ENCODE data around the gene BCAP29. TPM values are rescaled to one million over a fixed set of nuclear protein-coding genes. Genes with fewer than 3 reads are reported as not detected.

The BCAP29 gene
- polyA plus RNA-seq, 4 donors = 16.8 to 39.6 (median 27.1) TPM

DNA sequence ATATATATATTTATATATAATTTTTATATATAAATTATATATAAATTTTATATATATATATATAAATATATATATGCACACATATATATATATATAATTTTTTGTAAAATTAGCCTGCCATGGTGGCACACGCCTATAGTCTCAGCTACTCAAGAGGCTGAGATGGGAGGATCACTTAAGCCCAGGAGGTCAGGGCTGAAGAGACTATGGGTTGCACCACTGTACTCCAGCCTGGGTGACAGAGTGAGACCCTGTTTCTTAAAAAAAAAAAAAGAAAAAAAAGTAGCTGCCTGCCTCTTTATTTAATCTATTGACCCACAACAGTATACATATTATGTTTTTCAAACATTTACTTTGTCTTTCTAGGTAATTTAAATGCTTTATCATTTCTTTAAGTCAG, 19.2 kb downstream of the BCAP29 start:
- Histone ChIP-seq H3K27me3 (ENCODE audit: control insufficient read depth in 3 of 3, insufficient read depth in 3 of 3, low read length in 3 of 3) (no peaks in the 10 kb centered on the region), H3K4me3 (ENCODE audit: low read depth in 1 of 3, low read length in 3 of 3) (no peak overlapping the region), H3K4me1 (ENCODE audit: control insufficient read depth in 3 of 3, insufficient read depth in 2 of 3, low read depth in 1 of 3, low read length in 2 of 3) (peaks cover 0 to 3% (median 0%) of the 10 kb centered on the region in 3 donors), H3K36me3 (ENCODE audit: control insufficient read depth in 3 of 3, insufficient read depth in 2 of 3, low read depth in 1 of 3, low read length in 3 of 3) (peaks cover 3 to 10% (median 3%) of the 10 kb centered on the region in 3 donors), H3K9me3 (ENCODE audit: control insufficient read depth in 2 of 2, insufficient read depth in 1 of 2, low read depth in 1 of 2, low read length in 1 of 2) (no peaks in the 10 kb centered on the region), H3K27ac (ENCODE audit: low read depth in 1 of 3, low read length in 2 of 3) (no peak overlapping the region)
- FAIRE-seq = no peak
- no peak for DNase-seq
- WGBS, 3 donors = 96 to 100% (median 100%) methylated on average over 1 of the region's 1 CpG

- WGBS, 3 donors = 80 to 98% (median 97%) methylated on average over 2 of the region's 2 CpGs
These were observed 20.8 kb downstream of the BCAP29 start for GRCh38 chr7:107600816-107601215.

DNA sequence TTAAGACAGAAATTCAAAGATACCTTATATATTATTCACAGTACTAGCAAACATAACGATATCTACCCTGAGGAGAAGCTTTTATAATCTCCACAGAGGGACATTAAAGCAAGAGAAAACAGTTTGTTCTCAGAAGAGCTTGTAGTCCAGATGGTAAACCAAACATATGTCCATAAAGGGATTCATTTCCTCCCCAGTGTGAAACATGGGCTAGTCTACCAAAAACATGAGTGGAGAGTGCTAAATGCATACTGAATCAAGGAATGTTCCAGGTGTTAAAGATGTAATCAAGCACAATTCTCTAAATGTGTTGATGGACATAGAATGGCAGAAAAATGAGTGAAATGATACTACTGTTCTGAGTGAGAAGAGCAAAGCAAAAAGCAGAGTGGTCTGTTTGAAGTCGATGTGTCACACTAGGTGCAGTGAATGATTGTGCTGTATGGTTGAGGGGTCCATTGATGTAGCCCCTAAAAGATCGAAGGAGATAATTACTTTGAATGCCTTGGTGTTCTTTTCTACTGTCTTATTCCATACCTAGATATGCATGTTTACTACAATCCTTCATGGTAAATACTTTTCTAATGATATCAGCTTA, 25.3 kb downstream of the BCAP29 start:
- Histone ChIP-seq H3K4me3 (ENCODE audit: low read depth in 1 of 3, low read length in 3 of 3) (no peak overlapping the region), H3K27me3 (ENCODE audit: control insufficient read depth in 3 of 3, insufficient read depth in 3 of 3, low read length in 3 of 3) (no peaks in the 10 kb centered on the region), H3K4me1 (ENCODE audit: control insufficient read depth in 3 of 3, insufficient read depth in 2 of 3, low read depth in 1 of 3, low read length in 2 of 3) (no peaks in the 10 kb centered on the region), H3K36me3 (ENCODE audit: control insufficient read depth in 3 of 3, insufficient read depth in 2 of 3, low read depth in 1 of 3, low read length in 3 of 3) (peaks cover 3 to 4% (median 3%) of the 10 kb centered on the region in 3 donors), H3K27ac (ENCODE audit: low read depth in 1 of 3, low read length in 2 of 3) (no peak overlapping the region), H3K9me3 (ENCODE audit: control insufficient read depth in 2 of 2, insufficient read depth in 1 of 2, low read depth in 1 of 2, low read length in 1 of 2) (no peaks in the 10 kb centered on the region)
- DNase-seq = no peak
- WGBS, 3 donors = 90 to 92% (median 91%) methylated on average over 3 of the region's 3 CpGs
- FAIRE-seq = no peak

More at GRCh38 chr7:107600816-107601215, 20.8 kb downstream of the BCAP29 start:
- peaks cover 3 to 7% (median 3%) of the 10 kb centered on the region in 3 donors for H3K36me3 ChIP-seq (ENCODE audit: control insufficient read depth in 3 of 3, insufficient read depth in 2 of 3, low read depth in 1 of 3, low read length in 3 of 3)
- DNase-seq (no peak), FAIRE-seq (no peak)
- H3K27ac ChIP-seq (ENCODE audit: low read depth in 1 of 3, low read length in 2 of 3) = no peak overlapping the region
- H3K27me3 ChIP-seq (ENCODE audit: control insufficient read depth in 3 of 3, insufficient read depth in 3 of 3, low read length in 3 of 3) = no peaks in the 10 kb centered on the region
- H3K4me1 ChIP-seq (ENCODE audit: control insufficient read depth in 3 of 3, insufficient read depth in 2 of 3, low read depth in 1 of 3, low read length in 2 of 3) = peaks cover 0 to 3% (median 0%) of the 10 kb centered on the region in 3 donors
- H3K4me3 ChIP-seq (ENCODE audit: low read depth in 1 of 3, low read length in 3 of 3) = no peak overlapping the region
- H3K9me3 ChIP-seq (ENCODE audit: control insufficient read depth in 2 of 2, insufficient read depth in 1 of 2, low read depth in 1 of 2, low read length in 1 of 2) = no peaks in the 10 kb centered on the region

DNA sequence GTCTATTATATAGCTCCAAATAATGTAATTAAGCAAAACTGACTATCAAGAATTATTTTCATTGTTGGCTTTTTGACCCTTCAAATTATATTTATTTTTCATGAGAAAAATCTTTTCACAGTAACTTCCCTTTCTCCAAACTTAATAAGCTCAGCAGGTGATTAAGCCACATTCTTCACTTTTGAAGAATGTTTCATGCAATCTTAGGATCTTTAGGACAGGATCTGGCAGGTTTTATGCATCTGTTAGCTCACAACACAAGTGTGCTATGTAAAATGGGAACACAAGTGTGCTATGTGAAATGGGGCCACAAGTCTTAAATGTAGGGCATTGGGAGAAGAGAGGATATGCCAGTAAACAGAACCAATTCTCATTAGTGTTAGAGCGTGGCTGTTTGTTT, 26.3 kb downstream of the BCAP29 start:
- DNase-seq (no peak), FAIRE-seq (no peak)
- Histone ChIP-seq H3K4me1 (ENCODE audit: control insufficient read depth in 3 of 3, insufficient read depth in 2 of 3, low read depth in 1 of 3, low read length in 2 of 3) (no peaks in the 10 kb centered on the region), H3K27ac (ENCODE audit: low read depth in 1 of 3, low read length in 2 of 3) (no peak overlapping the region), H3K9me3 (ENCODE audit: control insufficient read depth in 2 of 2, insufficient read depth in 1 of 2, low read depth in 1 of 2, low read length in 1 of 2) (no peaks in the 10 kb centered on the region), H3K36me3 (ENCODE audit: control insufficient read depth in 3 of 3, insufficient read depth in 2 of 3, low read depth in 1 of 3, low read length in 3 of 3) (peaks cover 0 to 4% (median 0%) of the 10 kb centered on the region in 3 donors), H3K27me3 (ENCODE audit: control insufficient read depth in 3 of 3, insufficient read depth in 3 of 3, low read length in 3 of 3) (no peaks in the 10 kb centered on the region), H3K4me3 (ENCODE audit: low read depth in 1 of 3, low read length in 3 of 3) (no peak overlapping the region)
- WGBS, 3 donors = 95 to 97% (median 96%) methylated on average over 1 of the region's 1 CpG

DNA sequence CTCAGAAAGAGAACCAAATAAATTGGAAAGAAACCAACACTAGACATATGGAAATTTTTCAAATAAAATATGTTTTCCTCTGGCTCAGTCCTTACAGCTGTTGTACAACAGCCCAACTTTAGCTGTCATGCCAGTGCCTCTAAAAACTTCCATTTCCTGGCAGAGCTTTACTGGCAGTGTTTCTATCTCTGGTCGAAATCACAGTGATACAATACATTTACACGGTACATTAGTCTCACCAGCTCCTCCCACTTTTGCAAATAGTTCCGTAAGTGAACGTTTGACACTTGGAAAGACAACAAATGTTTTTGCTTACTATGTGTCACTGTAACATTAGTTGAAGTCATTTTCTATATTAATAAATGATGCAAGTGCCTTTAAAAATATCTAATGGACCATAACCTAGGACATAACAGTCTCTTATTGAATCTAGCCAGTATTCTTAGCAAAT, 29.8 kb downstream of the BCAP29 start:
- Histone ChIP-seq H3K9me3 (ENCODE audit: control insufficient read depth in 2 of 2, insufficient read depth in 1 of 2, low read depth in 1 of 2, low read length in 1 of 2) (no peaks in the 10 kb centered on the region), H3K27me3 (ENCODE audit: control insufficient read depth in 3 of 3, insufficient read depth in 3 of 3, low read length in 3 of 3) (no peaks in the 10 kb centered on the region), H3K27ac (ENCODE audit: low read depth in 1 of 3, low read length in 2 of 3) (no peak overlapping the region), H3K4me3 (ENCODE audit: low read depth in 1 of 3, low read length in 3 of 3) (no peak overlapping the region), H3K36me3 (ENCODE audit: control insufficient read depth in 3 of 3, insufficient read depth in 2 of 3, low read depth in 1 of 3, low read length in 3 of 3) (peaks cover under 1 to 5% (median 3%) of the 10 kb centered on the region in 3 donors), H3K4me1 (ENCODE audit: control insufficient read depth in 3 of 3, insufficient read depth in 2 of 3, low read depth in 1 of 3, low read length in 2 of 3) (peaks cover 0 to 5% (median 0%) of the 10 kb centered on the region in 3 donors)
- DNase-seq (no peak), FAIRE-seq (no peak)
- WGBS, 3 donors = 65 to 87% (median 81%) methylated on average over 4 of the region's 4 CpGs

DNA sequence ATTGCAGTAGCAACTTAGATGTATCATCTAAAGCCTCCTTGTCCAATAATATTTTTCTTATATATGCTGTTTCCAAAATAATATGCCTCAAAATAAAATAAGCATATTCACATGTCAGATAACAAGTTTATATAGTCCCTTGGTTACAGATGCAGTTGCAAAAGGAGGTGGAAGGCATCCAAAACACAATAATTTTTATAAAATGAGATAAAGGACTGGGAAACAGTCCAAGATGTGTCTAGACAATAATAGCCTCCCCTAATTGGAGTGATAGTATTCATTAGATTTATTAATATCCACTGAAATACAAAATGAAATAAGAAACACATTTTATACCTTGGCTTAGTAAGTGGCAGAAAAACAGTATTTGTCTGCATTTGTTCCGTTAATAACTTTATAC, 30.3 kb downstream of the BCAP29 start:
- H3K9me3 ChIP-seq (ENCODE audit: control insufficient read depth in 2 of 2, insufficient read depth in 1 of 2, low read depth in 1 of 2, low read length in 1 of 2) = no peaks in the 10 kb centered on the region
- peaks cover 4 to 8% (median 4%) of the 10 kb centered on the region in 3 donors for H3K36me3 ChIP-seq (ENCODE audit: control insufficient read depth in 3 of 3, insufficient read depth in 2 of 3, low read depth in 1 of 3, low read length in 3 of 3)
- peaks cover 0 to 5% (median 0%) of the 10 kb centered on the region in 3 donors for H3K4me1 ChIP-seq (ENCODE audit: control insufficient read depth in 3 of 3, insufficient read depth in 2 of 3, low read depth in 1 of 3, low read length in 2 of 3)
- FAIRE-seq = no peak
- no peaks in the 10 kb centered on the region for H3K27me3 ChIP-seq (ENCODE audit: control insufficient read depth in 3 of 3, insufficient read depth in 3 of 3, low read length in 3 of 3)
- no peak overlapping the region for H3K27ac ChIP-seq (ENCODE audit: low read depth in 1 of 3, low read length in 2 of 3)
- no peak for DNase-seq
- H3K4me3 ChIP-seq (ENCODE audit: low read depth in 1 of 3, low read length in 3 of 3) = no peak overlapping the region
- WGBS, 3 donors = 86 to 98% (median 92%) methylated on average over 1 of the region's 1 CpG

DNA sequence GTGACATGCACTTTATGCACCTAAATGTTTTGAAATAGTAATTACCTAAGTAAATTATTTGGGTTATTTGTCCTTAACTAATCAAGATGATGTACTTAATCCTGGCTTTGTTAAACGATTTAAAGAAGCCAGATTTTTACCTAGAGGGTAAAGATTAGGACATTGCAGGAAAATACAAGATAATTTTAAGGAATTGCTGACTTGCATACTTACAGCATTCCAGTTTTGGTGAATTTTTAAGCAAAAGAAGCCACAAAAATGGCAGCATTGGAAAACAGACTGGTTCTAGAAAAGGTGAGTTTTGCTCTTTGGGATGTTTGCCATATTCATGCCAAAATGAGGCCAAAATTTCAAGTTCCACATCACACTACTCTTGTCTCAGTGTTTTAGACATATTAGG, 33.4 kb downstream of the BCAP29 start:
- Histone ChIP-seq H3K9me3 (ENCODE audit: control insufficient read depth in 2 of 2, insufficient read depth in 1 of 2, low read depth in 1 of 2, low read length in 1 of 2) (no peaks in the 10 kb centered on the region), H3K4me3 (ENCODE audit: low read depth in 1 of 3, low read length in 3 of 3) (no peak overlapping the region), H3K36me3 (ENCODE audit: control insufficient read depth in 3 of 3, insufficient read depth in 2 of 3, low read depth in 1 of 3, low read length in 3 of 3) (peaks cover 4 to 16% (median 6%) of the 10 kb centered on the region in 3 donors), H3K27ac (ENCODE audit: low read depth in 1 of 3, low read length in 2 of 3) (no peak overlapping the region), H3K4me1 (ENCODE audit: control insufficient read depth in 3 of 3, insufficient read depth in 2 of 3, low read depth in 1 of 3, low read length in 2 of 3) (peaks cover 0 to 5% (median 0%) of the 10 kb centered on the region in 3 donors), H3K27me3 (ENCODE audit: control insufficient read depth in 3 of 3, insufficient read depth in 3 of 3, low read length in 3 of 3) (no peaks in the 10 kb centered on the region)
- 75 to 83% (median 78%) methylated on average over 1 of the region's 1 CpG for WGBS, 3 donors
- FAIRE-seq (no peak), DNase-seq (no peak)

DNA sequence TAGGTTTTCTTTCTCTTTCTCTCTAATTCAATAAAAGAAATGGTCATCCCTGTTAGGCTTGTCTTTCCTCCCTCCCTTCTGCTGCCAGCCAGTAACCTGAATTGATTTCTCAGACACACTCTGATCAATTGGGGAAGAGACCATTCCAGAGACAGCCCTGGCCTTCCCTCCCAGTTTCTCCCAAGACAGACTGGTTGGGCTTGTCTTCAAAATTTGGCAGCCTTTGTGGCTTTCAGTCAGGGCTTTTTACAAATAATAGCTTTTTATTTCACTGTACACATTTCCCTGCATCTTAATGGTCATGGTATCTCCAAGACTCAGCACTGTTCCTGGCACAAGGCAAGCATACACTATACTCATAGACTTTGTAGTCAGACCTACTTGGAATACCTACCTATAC, 33.9 kb downstream of the BCAP29 start:
- Histone ChIP-seq H3K27me3 (ENCODE audit: control insufficient read depth in 3 of 3, insufficient read depth in 3 of 3, low read length in 3 of 3) (no peaks in the 10 kb centered on the region), H3K27ac (ENCODE audit: low read depth in 1 of 3, low read length in 2 of 3) (no peak overlapping the region), H3K36me3 (ENCODE audit: control insufficient read depth in 3 of 3, insufficient read depth in 2 of 3, low read depth in 1 of 3, low read length in 3 of 3) (peaks cover 4 to 16% (median 6%) of the 10 kb centered on the region in 3 donors), H3K9me3 (ENCODE audit: control insufficient read depth in 2 of 2, insufficient read depth in 1 of 2, low read depth in 1 of 2, low read length in 1 of 2) (no peaks in the 10 kb centered on the region), H3K4me3 (ENCODE audit: low read depth in 1 of 3, low read length in 3 of 3) (no peak overlapping the region), H3K4me1 (ENCODE audit: control insufficient read depth in 3 of 3, insufficient read depth in 2 of 3, low read depth in 1 of 3, low read length in 2 of 3) (peaks cover 0 to 5% (median 0%) of the 10 kb centered on the region in 3 donors)
- FAIRE-seq (no peak), DNase-seq (no peak)

- peaks cover 4 to 16% (median 6%) of the 10 kb centered on the region in 3 donors for H3K36me3 ChIP-seq (ENCODE audit: control insufficient read depth in 3 of 3, insufficient read depth in 2 of 3, low read depth in 1 of 3, low read length in 3 of 3)
- H3K4me3 ChIP-seq (ENCODE audit: low read depth in 1 of 3, low read length in 3 of 3) = no peak overlapping the region
- H3K27ac ChIP-seq (ENCODE audit: low read depth in 1 of 3, low read length in 2 of 3) = no peak overlapping the region
- peaks cover 0 to 5% (median 0%) of the 10 kb centered on the region in 3 donors for H3K4me1 ChIP-seq (ENCODE audit: control insufficient read depth in 3 of 3, insufficient read depth in 2 of 3, low read depth in 1 of 3, low read length in 2 of 3)
- no peaks in the 10 kb centered on the region for H3K27me3 ChIP-seq (ENCODE audit: control insufficient read depth in 3 of 3, insufficient read depth in 3 of 3, low read length in 3 of 3)
- no peak for FAIRE-seq
- no peaks in the 10 kb centered on the region for H3K9me3 ChIP-seq (ENCODE audit: control insufficient read depth in 2 of 2, insufficient read depth in 1 of 2, low read depth in 1 of 2, low read length in 1 of 2)
- no peak for DNase-seq
These were observed 34.4 kb downstream of the BCAP29 start for GRCh38 chr7:107614425-107614824.
